H1 (cell line): ENCODE results near the gene CCDC148. TPM values are rescaled to one million over a fixed set of nuclear protein-coding genes. Genes with fewer than 3 reads are reported as not detected.

Source experiments
- CTCF ChIA-PET: fragments of 300-600 bp; sonication (Branson Sonifier 250); formaldehyde crosslinking; loops from one replicate; lab custom pipeline; 2021; ENCODE audit not compliant: partially characterized antibody; lab: Charles Lee
- POLR2A ChIA-PET: fragments of 300-600 bp; sonication (Branson Sonifier 250); formaldehyde crosslinking; loops from one replicate; lab custom pipeline; 2021; ENCODE audit warnings: inconsistent platforms; ENCODE audit not compliant: partially characterized antibody; lab: Charles Lee
- DNase-seq, 2 experiments: peaks; one replicate each; pipeline versions ENCODE4 v3.0.0 to v3.0.0-alpha.2; 2010 to 2022; ENCODE audit warnings: low spot score in 2 of 2, low read depth in 1 of 2, mixed read lengths in 1 of 2
- FAIRE-seq: peaks from 2 replicates; lab custom pipeline; 2011; peaks lifted over from hg19 to GRCh38; lab: Jason Lieb, UNC
- H2AFZ ChIP-seq: 2 replicates; pipeline ENCODE4 v1.8.1; 2012; ENCODE audit warnings: low read length, inconsistent platforms
- H2AK5ac ChIP-seq: 2 replicates; pipeline ENCODE4 v1.6.1; 2013; ENCODE audit warnings: low read depth, low read length
- H2BK120ac ChIP-seq: replicated peaks from 2 replicates; pipeline ENCODE3; 2013; ENCODE audit warnings: low read depth, low read length, inconsistent platforms
- H2BK12ac ChIP-seq: 2 replicates; pipeline ENCODE4 v1.6.1; 2013; ENCODE audit warnings: low read depth, low read length
- H2BK15ac ChIP-seq: 2 replicates; pipeline ENCODE4 v1.6.1; 2013; ENCODE audit warnings: low read length
- H2BK20ac ChIP-seq: 2 replicates; pipeline ENCODE4 v1.6.1; 2013; ENCODE audit warnings: low read length
- H2BK5ac ChIP-seq: 2 replicates; pipeline ENCODE4 v1.6.1; 2013; ENCODE audit warnings: low read depth, low read length
- H3K14ac ChIP-seq: 2 replicates; pipeline ENCODE4 v1.6.1; 2013; ENCODE audit warnings: inconsistent platforms; ENCODE audit not compliant: insufficient read length
- H3K18ac ChIP-seq: 2 replicates; pipeline ENCODE4 v1.6.1; 2013; ENCODE audit warnings: low read length; ENCODE audit errors: extremely low read depth
- H3K23ac ChIP-seq: 2 replicates; pipeline ENCODE4 v1.6.1; 2013; ENCODE audit warnings: inconsistent platforms; ENCODE audit not compliant: insufficient read length
- H3K23me2 ChIP-seq: 2 replicates; pipeline ENCODE4 v1.6.1; 2013; ENCODE audit warnings: low read depth, low read length
- H3K27ac ChIP-seq: 2 replicates; pipeline ENCODE4 v1.6.1; 2011; ENCODE audit warnings: low read depth, low read length, inconsistent platforms
- H3K27me3 ChIP-seq, 4 experiments: replicated peaks in 1 of 4; 1 replicate in 1 of 4; 2 replicates in 3 of 4; pipeline versions ENCODE4 v1.6.1 to v1.8.1; 2011 to 2013; ENCODE audit warnings: low read length in 3 of 4, mild to moderate bottlenecking in 3 of 4, inconsistent platforms in 2 of 4, mixed read lengths in 2 of 4, moderate library complexity in 1 of 4; ENCODE audit not compliant: control insufficient read depth in 3 of 4, insufficient read depth in 3 of 4; ENCODE audit errors: extremely low read depth in 1 of 4
- H3K36me3 ChIP-seq, 4 experiments: 2 replicates each; pipeline versions ENCODE4 v1.6.1 to v1.8.1; 2011 to 2013; ENCODE audit warnings: mild to moderate bottlenecking in 4 of 4, low read length in 3 of 4, moderate library complexity in 2 of 4, control low read depth in 1 of 4, inconsistent platforms in 1 of 4; ENCODE audit not compliant: insufficient read depth in 4 of 4, control insufficient read depth in 2 of 4
- H3K4ac ChIP-seq: replicated peaks from 2 replicates; pipeline ENCODE3; 2013; ENCODE audit warnings: low read length, low read depth, mixed read lengths, inconsistent platforms; ENCODE audit not compliant: insufficient read length
- H3K4me1 ChIP-seq, 4 experiments: replicated peaks in 1 of 4; 1 replicate in 1 of 4; 2 replicates in 3 of 4; pipeline versions ENCODE4 v1.6.1 to v1.8.1; 2011 to 2013; ENCODE audit warnings: low read length in 3 of 4, inconsistent platforms in 2 of 4, mixed read lengths in 1 of 4; ENCODE audit not compliant: insufficient read depth in 4 of 4, control insufficient read depth in 3 of 4
- H3K4me2 ChIP-seq, 2 experiments: 2 replicates each; pipeline versions ENCODE4 v1.6.1 to v1.8.1; 2011 to 2013; ENCODE audit warnings: low read depth in 2 of 2, low read length in 2 of 2, control low read depth in 1 of 2, inconsistent platforms in 1 of 2, mild to moderate bottlenecking in 1 of 2; ENCODE audit not compliant: insufficient read depth in 1 of 2
- H3K4me3 ChIP-seq, 4 experiments: fragments of 200-600, 300-600 bp in 1 of 4; sonication (generic), shearing (Covaris generic), sonication (Bioruptor Twin) in 1 of 4; 2 replicates each; pipeline versions ENCODE4 v1.5.1 to v1.8.1; 2011 to 2016; ENCODE audit warnings: low read length in 4 of 4, low read depth in 3 of 4, control low read depth in 2 of 4, inconsistent platforms in 2 of 4, mild to moderate bottlenecking in 2 of 4, mixed read lengths in 1 of 4, moderate library complexity in 1 of 4; ENCODE audit not compliant: insufficient read depth in 2 of 4; ENCODE audit errors: extremely low read depth in 1 of 4
- H3K56ac ChIP-seq: replicated peaks from 2 replicates; pipeline ENCODE3; 2013; ENCODE audit warnings: low read depth, mild to moderate bottlenecking, mixed read lengths, low read length, inconsistent platforms; ENCODE audit not compliant: insufficient read length
- H3K79me1 ChIP-seq: 2 replicates; pipeline ENCODE4 v1.6.1; 2013; ENCODE audit warnings: low read depth, low read length, control low read depth
- H3K79me2 ChIP-seq, 2 experiments: 2 replicates each; pipeline versions ENCODE4 v1.6.1 to v1.8.1; 2012 to 2013; ENCODE audit warnings: low read length in 2 of 2, mild to moderate bottlenecking in 2 of 2, inconsistent platforms in 1 of 2; ENCODE audit not compliant: insufficient read depth in 2 of 2, control insufficient read depth in 1 of 2
- H3K9ac ChIP-seq, 4 experiments: replicated peaks in 1 of 4; 1 replicate in 1 of 4; 2 replicates in 3 of 4; pipeline versions ENCODE4 v1.6.1 to v1.8.1; 2011 to 2013; ENCODE audit warnings: low read depth in 3 of 4, low read length in 3 of 4, control low read depth in 2 of 4, mild to moderate bottlenecking in 2 of 4, moderate library complexity in 2 of 4, inconsistent platforms in 1 of 4; ENCODE audit errors: extremely low read depth in 1 of 4
- H3K9me3 ChIP-seq, 2 experiments: 2 replicates each; pipeline versions ENCODE4 v1.6.1 to v1.8.1; 2012 to 2013; ENCODE audit warnings: mild to moderate bottlenecking in 2 of 2, moderate library complexity in 2 of 2, control low read depth in 1 of 2, inconsistent platforms in 1 of 2, low read depth in 1 of 2, low read length in 1 of 2, mixed read lengths in 1 of 2; ENCODE audit not compliant: insufficient read depth in 2 of 2
- H4K20me1 ChIP-seq, 2 experiments: replicated peaks in 1 of 2; 2 replicates each; pipeline versions ENCODE3 to v1.8.1; 2011 to 2013; ENCODE audit warnings: inconsistent platforms in 2 of 2, low read length in 2 of 2, mild to moderate bottlenecking in 1 of 2; ENCODE audit not compliant: insufficient read depth in 2 of 2, control insufficient read depth in 1 of 2
- H4K5ac ChIP-seq: 2 replicates; pipeline ENCODE4 v1.6.1; 2013; ENCODE audit warnings: low read length, low read depth, mixed read lengths, inconsistent platforms; ENCODE audit not compliant: insufficient read length
- H4K8ac ChIP-seq: 2 replicates; pipeline ENCODE4 v1.8.0; 2013; ENCODE audit warnings: mild to moderate bottlenecking, moderate library complexity, low read length, inconsistent platforms; ENCODE audit not compliant: insufficient read depth; ENCODE audit errors: extremely low read depth
- H4K91ac ChIP-seq: replicated peaks from 2 replicates; pipeline ENCODE3; 2013; ENCODE audit warnings: low read length, mixed read lengths, inconsistent platforms; ENCODE audit not compliant: insufficient read length
- TEAD4 ChIP-seq: IDR thresholded peaks from 2 replicates; pipeline ENCODE4 v1.6.1; 2012; ENCODE audit warnings: low read depth, low read length, inconsistent platforms, mixed read lengths
- polyA plus RNA-seq, 7 experiments: library from polyadenylated mRNA; depleted of rRNA in 3 of 7; stranded (reverse) in 5 of 7; unstranded in 2 of 7; fragments of >200 nt in 5 of 7; fragments of 200-250 nt in 2 of 7; gene quantifications; 1 replicate in 5 of 7; 2 replicates in 1 of 7; 4 replicates in 1 of 7; pipeline versions ENCODE4 v1.2.1 to v1.2.3, GENCODE V29; 2011 to 2013; ENCODE audit warnings: missing spikeins in 2 of 7, mixed read lengths in 2 of 7
- total RNA-seq: library from RNA; stranded (reverse); fragmentation: NEBNext Ultra II Directional; extraction: Animal tissue kit (Norgen Biotek cat#: 25700); gene quantifications from 2 replicates; pipeline ENCODE4 v1.2.1, GENCODE V29; 2021

The CCDC148 gene
- total and polyA plus RNA-seq, 2 of the 8 experiments (the other 6 are each of a cell fraction or from before 2014, with no cell fraction given): 0.45 to 1.3 TPM

- Histone ChIP-seq H3K23me2 (no peaks in the 10 kb centered on the region; the same call in 1 of the 2 replicates), H4K91ac (no peak overlapping the region), H3K4me2 (no peak overlapping the region), H2BK120ac (no peak overlapping the region), H3K23ac (no peak overlapping the region), H2BK5ac (no peak overlapping the region), H2BK20ac (no peak overlapping the region), H3K27me3 (no peaks in the 10 kb centered on the region), H3K79me1 (no peaks in the 10 kb centered on the region; the same call in 1 of the 2 replicates), H4K5ac (no peak overlapping the region), H3K27ac (no peak overlapping the region), H3K18ac (no peak overlapping the region), H3K14ac (no peak overlapping the region), H3K9ac (no peak overlapping the region), H4K8ac (no peak overlapping the region), H3K79me2 (peaks cover 3 to 96% of the 10 kb centered on the region in 2 experiments; a peak in 3 of 4 replicates), H3K9me3 (no peaks in the 10 kb centered on the region), H3K4me3 (no peak overlapping the region), H2BK12ac (no peak overlapping the region), H3K4ac (no peak overlapping the region), H2AK5ac (no peak overlapping the region), H4K20me1 (peaks cover 5 to 14% of the 10 kb centered on the region in 2 experiments), H3K56ac (no peak overlapping the region), H3K4me1 (peaks cover 0 to 22% (median 20%) of the 10 kb centered on the region in 4 experiments; a peak in 4 of 7 replicates), H3K36me3 (no peaks in the 10 kb centered on the region), H2AFZ (no peak overlapping the region), H2BK15ac (no peak overlapping the region)
- POLR2A ChIA-PET: interaction anchor here (1.8 to 1.9 kb wide), 2 partner anchors 8 to 10 kb away, joined by 4 read pairs; no protein-coding TSS in a partner anchor
- FAIRE-seq (no peak), DNase-seq (no peak)
- no peak for TF ChIP-seq TEAD4
- CTCF ChIA-PET: interaction anchor here (0.7 to 1.1 kb wide), 3 partner anchors 9 to 26 kb away, joined by 3 to 4 read pairs (median 3); no protein-coding TSS in a partner anchor
These were observed 30.9 kb upstream of the CCDC148 start for GRCh38 chr2:158487419-158487818.
